ENCODE results near the gene IMMP2L. TPM values are rescaled to one million over a fixed set of nuclear protein-coding genes. Genes with fewer than 3 reads are reported as not detected.

The IMMP2L gene
- total and polyA plus RNA-seq, 2 of the 8 experiments (the other 6 are each of a cell fraction or from before 2014, with no cell fraction given): 2.3 to 10.1 TPM

DNA sequence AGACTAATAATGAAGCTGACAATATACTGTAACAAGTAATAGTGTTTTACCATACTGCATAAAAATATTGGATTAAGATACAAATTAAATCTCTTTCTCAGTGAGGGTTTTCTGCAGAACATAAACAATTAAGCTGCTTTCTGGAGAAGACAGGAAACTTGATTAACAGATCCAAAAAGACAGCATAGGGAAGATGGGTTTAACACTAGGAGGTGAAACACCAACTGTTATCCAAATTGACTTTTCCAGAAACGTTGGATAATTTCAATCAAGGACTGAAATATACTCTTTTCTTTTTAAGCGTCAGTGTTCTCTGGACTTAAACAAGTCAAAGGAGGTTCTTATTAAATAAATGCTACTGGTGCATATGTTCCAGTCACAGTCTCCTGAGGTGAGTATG is 45.3 kb upstream of the IMMP2L start:
- CTCF ChIA-PET (ENCODE audit: partially characterized antibody): no interaction called here
- no peaks in the 10 kb centered on the region for H3K79me2 ChIP-seq (ENCODE audit: control insufficient read depth in 1 of 2, insufficient read depth in 2 of 2, low read length in 2 of 2)
- H3K27me3 ChIP-seq (replicated peaks in 1 of 4; ENCODE audit: control insufficient read depth in 3 of 4, extremely low read depth in 1 of 4, insufficient read depth in 3 of 4, low read length in 3 of 4): no peaks in the 10 kb centered on the region
- 94% methylated on average over 2 of the region's 2 CpGs; no CpG with 5 or more reads in 1 of the 2 experiments for WGBS, 2 experiments (ENCODE audit: extremely low coverage in 1 of 2, insufficient coverage in 1 of 2, insufficient read length in 1 of 2, insufficient replicate concordance in 2 of 2, low coverage in 1 of 2, low lambda C conversion rate in 2 of 2, missing lambda C conversion rate in 1 of 2)
- no peak overlapping the region for H3K23ac ChIP-seq (ENCODE audit: insufficient read length)
- no peak overlapping the region for H3K56ac ChIP-seq (replicated peaks; ENCODE audit: insufficient read length, low read depth, low read length)
- peaks cover 0 to 6% (median 0%) of the 10 kb centered on the region in 4 experiments; a peak in 1 of 8 replicates for H3K36me3 ChIP-seq (ENCODE audit: control insufficient read depth in 2 of 4, insufficient read depth in 4 of 4, low read length in 3 of 4)
- no peak overlapping the region for H3K27ac ChIP-seq (ENCODE audit: low read depth, low read length)
- H3K23me2 ChIP-seq (ENCODE audit: low read depth, low read length): no peaks in the 10 kb centered on the region
- H3K4ac ChIP-seq (replicated peaks; ENCODE audit: insufficient read length, low read depth, low read length): no peak overlapping the region
- no peak overlapping the region for H2BK20ac ChIP-seq (ENCODE audit: low read length)
- no peak overlapping the region for H4K91ac ChIP-seq (replicated peaks; ENCODE audit: insufficient read length, low read length)
- FAIRE-seq: no peak
- no peak overlapping the region for H3K9ac ChIP-seq (replicated peaks in 1 of 4; ENCODE audit: extremely low read depth in 1 of 4, low read depth in 3 of 4, low read length in 3 of 4)
- no peak overlapping the region for H2BK12ac ChIP-seq (ENCODE audit: low read depth, low read length)
- no peak overlapping the region for H3K14ac ChIP-seq (ENCODE audit: insufficient read length)
- peaks cover 5 to 9% of the 10 kb centered on the region in 2 experiments; a peak in 2 of 4 replicates for H3K9me3 ChIP-seq (ENCODE audit: insufficient read depth in 2 of 2, low read depth in 1 of 2, low read length in 1 of 2)
- no peak overlapping the region for H4K8ac ChIP-seq (ENCODE audit: extremely low read depth, insufficient read depth, low read length)
- H2AK5ac ChIP-seq (ENCODE audit: low read depth, low read length): no peak overlapping the region
- H4K20me1 ChIP-seq (replicated peaks in 1 of 2; ENCODE audit: control insufficient read depth in 1 of 2, insufficient read depth in 2 of 2, low read length in 2 of 2): no peaks in the 10 kb centered on the region
- no peak overlapping the region for H2BK15ac ChIP-seq (ENCODE audit: low read length)
- H3K79me1 ChIP-seq (ENCODE audit: low read depth, low read length): no peaks in the 10 kb centered on the region
- H4K5ac ChIP-seq (ENCODE audit: insufficient read length, low read depth, low read length): no peak overlapping the region
- H3K4me3 ChIP-seq (ENCODE audit: extremely low read depth in 1 of 4, insufficient read depth in 2 of 4, low read depth in 3 of 4, low read length in 4 of 4): no peak overlapping the region
- no peak overlapping the region for H2BK5ac ChIP-seq (ENCODE audit: low read depth, low read length)
- H3K18ac ChIP-seq (ENCODE audit: extremely low read depth, low read length): no peak overlapping the region
- no peak overlapping the region for H2BK120ac ChIP-seq (replicated peaks; ENCODE audit: low read depth, low read length)
- no peaks in the 10 kb centered on the region for H3K4me1 ChIP-seq (replicated peaks in 1 of 4; ENCODE audit: control insufficient read depth in 3 of 4, insufficient read depth in 4 of 4, low read length in 3 of 4)
- no peak for DNase-seq (ENCODE audit: low read depth in 1 of 2, low spot score in 2 of 2)
- H3K4me2 ChIP-seq (ENCODE audit: insufficient read depth in 1 of 2, low read depth in 2 of 2, low read length in 2 of 2): no peak overlapping the region
- no peak overlapping the region for H2AFZ ChIP-seq (ENCODE audit: low read length)
- POLR2A ChIA-PET (ENCODE audit: partially characterized antibody): no interaction called here
- TF ChIP-seq KDM5A (IDR thresholded peaks at IDR 0.05; ENCODE audit: low read length) (no peak), SRF (IDR thresholded peaks at IDR 0.05; ENCODE audit: low read depth, low read length) (no peak), HDAC6 (IDR thresholded peaks at IDR 0.05; ENCODE audit: low read depth, low read length) (no peak), POU5F1 (IDR thresholded peaks at IDR 0.05; ENCODE audit: low read depth, low read length) (no peak), GABPA (IDR thresholded peaks at IDR 0.05; ENCODE audit: borderline replicate concordance, insufficient read depth, low read length) (no peak), USF2 (IDR thresholded peaks at IDR 0.05; ENCODE audit: low read length) (no peak), ASH2L (IDR thresholded peaks at IDR 0.05; ENCODE audit: low read length) (no peak), SUZ12 (IDR thresholded peaks at IDR 0.05; ENCODE audit: low read length) (no peak), BCL11A (IDR thresholded peaks at IDR 0.05; ENCODE audit: low read depth in 2 of 2, low read length in 2 of 2) (no peak), YY1 (IDR thresholded peaks at IDR 0.05; ENCODE audit: low read depth, low read length) (no peak)
- TF ChIP-seq, protein P1, sequence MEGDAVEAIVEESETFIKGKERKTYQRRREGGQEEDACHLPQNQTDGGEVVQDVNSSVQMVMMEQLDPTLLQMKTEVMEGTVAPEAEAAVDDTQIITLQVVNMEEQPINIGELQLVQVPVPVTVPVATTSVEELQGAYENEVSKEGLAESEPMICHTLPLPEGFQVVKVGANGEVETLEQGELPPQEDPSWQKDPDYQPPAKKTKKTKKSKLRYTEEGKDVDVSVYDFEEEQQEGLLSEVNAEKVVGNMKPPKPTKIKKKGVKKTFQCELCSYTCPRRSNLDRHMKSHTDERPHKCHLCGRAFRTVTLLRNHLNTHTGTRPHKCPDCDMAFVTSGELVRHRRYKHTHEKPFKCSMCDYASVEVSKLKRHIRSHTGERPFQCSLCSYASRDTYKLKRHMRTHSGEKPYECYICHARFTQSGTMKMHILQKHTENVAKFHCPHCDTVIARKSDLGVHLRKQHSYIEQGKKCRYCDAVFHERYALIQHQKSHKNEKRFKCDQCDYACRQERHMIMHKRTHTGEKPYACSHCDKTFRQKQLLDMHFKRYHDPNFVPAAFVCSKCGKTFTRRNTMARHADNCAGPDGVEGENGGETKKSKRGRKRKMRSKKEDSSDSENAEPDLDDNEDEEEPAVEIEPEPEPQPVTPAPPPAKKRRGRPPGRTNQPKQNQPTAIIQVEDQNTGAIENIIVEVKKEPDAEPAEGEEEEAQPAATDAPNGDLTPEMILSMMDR (IDR thresholded peaks at IDR 0.05; ENCODE audit: control extremely low read depth in 1 of 3, insufficient read depth in 1 of 3, low read depth in 1 of 3, low read length in 3 of 3): no peak

Data from H1 (cell line).